DLD1 (cell line): ENCODE measurements around the gene FHOD1.

Source experiments
- in situ Hi-C: cut with HindIII; loops from 2 replicates; pipeline ENCODE4 v1.10.0; 2017; ENCODE audit warnings: low sequenced_read_pairs

The FHOD1 gene

DNA sequence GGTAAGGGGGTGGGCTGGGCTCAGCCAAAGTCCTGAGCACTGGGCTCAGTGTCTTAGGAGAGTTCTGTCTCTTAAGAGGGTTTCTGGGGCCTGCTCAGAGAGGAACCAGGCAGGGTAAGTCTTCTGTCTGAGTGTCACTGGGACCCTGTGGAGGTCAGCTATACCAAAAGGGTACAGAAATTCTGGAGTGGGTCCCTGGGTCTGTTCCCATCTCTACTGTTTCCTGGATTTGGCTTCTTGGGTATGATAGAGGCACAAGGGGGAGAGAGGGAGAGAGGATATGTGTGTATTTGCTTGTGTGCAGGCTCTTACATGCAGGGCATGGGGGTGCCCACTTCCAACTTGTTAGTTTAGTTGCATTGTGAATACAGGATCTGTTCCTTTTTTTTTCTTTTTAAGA is 53.7 kb downstream of the FHOD1 start:
- in situ Hi-C loops, result no loop called here

DNA sequence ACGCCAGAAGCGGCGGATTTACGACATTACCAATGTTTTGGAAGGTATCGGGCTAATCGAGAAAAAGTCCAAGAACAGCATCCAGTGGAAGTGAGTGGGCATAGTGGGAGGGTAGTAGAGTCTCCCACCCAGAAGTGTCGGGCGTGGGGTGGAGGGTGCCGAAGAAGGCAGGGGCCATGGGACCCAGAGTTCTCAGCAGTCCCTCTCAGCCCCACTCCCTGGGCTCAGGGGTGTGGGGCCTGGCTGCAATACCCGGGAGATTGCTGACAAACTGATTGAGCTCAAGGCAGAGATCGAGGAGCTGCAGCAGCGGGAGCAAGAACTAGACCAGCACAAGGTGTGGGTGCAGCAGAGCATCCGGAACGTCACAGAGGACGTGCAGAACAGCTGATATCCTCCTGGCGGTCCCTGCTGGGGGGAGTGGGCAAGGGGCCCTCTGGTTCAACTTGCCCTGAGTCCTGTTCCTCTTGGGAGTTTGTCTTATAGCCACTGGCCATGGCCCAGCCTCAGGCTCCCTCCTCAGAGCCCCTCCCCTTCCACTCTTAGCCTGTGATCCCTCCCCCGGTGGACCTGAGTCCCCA is 54.4 kb downstream of the FHOD1 start:
- in situ Hi-C loops, result no loop called here

DNA sequence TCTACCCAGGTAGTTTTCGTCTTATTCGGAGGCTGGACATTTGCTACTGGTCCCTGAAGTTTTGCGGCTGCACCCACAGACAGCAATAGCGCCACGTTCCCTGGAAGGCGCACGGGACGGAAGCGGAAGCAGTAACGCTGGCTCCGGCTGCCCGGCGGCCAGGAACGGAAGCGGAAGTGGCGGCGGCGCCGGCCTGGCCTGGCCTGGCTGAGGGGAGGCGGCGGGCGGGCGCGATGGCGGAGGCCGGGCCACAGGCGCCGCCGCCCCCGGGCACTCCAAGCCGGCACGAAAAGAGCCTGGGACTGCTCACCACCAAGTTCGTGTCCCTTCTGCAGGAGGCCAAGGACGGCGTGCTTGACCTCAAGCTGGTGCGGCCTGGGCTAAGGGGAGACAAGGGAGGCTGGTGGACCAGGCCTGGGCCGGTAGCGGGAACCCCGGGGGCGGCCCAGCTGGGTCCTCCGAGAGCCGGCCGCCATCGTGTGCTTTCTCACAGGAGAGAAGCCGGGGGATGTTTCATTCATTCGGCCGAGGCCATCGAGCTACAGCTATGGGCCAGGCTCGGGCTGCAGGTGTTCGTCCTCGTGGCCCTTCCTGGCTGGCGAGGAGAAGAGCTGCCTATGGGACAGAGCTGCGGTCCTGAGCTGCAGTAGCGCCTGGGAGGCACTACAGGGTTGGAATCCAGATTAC is 55.1 kb downstream of the FHOD1 start, which contains the start of gene E2F4:
TSS of gene E2F4 (plus strand) at position 161 of the 687 bp plus-strand sequence. CDS start at position 234, 73 bp downstream.
- in situ Hi-C loops, result no loop called here

DNA sequence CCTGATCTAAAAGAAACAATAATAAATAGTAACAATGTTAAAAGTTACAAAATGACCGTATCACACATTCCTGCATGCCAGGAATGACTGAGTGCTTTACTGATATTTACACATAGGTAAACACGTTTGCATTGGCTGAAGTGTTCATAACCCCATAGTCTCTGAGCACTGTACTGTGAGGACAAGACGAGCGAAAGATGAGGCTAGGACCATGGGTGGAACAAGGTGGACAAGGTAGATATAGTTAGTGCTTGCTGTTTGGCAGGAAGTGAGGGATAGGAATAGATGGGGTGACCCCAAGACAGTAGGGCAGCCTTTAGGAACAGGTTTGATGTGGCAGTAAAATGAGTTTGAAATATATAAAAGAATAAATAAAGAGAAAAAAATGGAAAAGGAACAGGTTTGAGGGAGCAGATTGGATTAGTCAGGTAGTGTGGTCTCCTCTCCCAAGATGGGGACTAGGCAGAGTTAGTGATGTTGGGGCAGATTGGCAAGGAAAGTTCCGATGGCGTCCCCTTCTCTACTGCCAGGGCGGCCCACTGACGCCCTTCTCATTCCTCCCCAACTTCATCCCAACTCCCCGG is 55.8 kb downstream of the FHOD1 start:
- in situ Hi-C loops, result no loop called here

DNA sequence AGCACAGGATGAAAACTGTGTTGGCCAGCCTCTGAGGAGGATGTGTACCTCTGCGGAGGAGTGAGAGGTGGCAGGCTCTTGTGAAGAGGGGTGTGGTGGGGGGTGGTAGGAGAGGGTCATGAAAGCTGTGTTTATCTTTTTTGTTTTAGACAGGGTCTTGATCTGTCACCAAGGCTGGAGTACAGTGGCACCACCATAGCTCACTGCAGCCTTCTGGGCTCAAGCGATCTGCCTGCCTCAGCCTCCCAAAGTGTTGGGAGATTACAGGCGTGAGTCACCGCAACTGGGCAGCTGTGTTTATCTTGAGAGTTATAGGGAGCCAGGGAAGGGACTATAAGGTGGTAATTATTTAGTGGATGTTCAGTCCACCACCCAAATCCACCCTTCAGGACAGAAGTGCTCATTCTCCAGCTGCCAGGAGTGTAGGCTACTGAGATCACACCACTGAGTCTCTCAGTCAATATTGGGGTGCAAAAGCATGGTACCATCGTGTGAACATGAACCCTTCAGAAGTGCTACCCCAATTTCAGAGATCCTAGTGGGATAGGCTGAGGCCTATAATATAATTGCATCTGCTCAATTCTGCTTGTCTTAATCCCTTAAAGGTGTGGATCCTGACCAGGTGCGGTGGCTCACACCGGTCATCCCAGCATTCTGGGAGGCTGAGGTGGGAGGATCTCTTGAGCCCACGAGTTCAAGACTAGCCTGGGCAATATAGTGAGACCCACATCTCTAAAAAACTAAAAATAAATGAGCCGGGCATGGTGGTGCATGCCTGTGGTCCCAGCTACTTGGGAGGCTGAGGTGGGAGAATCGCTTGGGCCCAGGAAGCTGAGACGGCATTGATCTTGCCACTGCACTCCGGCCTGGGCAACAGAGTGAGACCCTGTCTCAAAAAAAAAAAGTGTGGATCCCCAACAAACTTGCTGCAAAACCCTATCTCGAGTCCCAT is 56.6 kb downstream of the FHOD1 start:
- in situ Hi-C loops, result no loop called here

DNA sequence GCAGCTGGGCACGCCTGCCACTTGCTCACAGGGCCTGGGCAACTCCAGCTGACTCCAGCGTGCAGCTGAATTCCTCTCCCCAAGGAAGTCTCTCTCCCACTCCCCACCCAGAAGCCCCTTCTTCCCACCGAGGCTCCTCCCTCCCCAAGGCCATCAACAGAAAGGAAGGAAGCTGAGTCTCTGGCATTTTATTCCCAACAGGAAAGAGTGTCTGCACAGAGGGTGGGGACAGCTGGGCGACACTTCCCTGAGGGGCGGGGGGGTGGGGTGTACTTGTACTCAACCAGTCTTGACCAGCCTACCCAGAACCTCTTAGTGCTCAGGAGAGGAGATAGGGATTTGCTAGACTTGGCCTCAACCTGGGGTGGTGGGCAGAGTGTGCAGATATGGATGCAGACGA is 57.2 kb downstream of the FHOD1 start, which contains the start of gene EXOC3L1:
TSS of gene EXOC3L1 (minus strand) at position 96 of the 400 bp plus-strand sequence. CDS start 460 bp downstream, outside the sequence.
- in situ Hi-C loops, result no loop called here

DNA sequence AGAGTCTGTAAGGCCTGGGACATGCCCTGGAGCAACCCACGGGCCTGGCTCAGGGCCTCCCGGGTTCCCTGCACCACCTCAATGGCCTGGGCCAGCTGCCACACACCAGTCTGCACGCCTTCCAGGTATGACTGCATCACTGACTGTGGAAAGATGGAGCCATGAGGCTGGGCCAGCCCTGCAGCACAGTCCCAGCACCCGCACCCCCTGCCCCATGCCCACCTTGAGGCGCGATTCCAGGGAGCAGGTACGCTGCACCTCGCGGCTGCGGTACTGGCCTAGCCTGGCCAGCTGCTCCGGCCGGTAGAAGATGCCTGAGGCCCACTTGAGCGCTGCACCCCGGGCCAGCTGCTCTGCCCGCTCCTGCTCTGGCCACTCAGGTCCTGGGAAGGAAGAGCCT is 58.5 kb downstream of the FHOD1 start:
- in situ Hi-C loops, result no loop called here

DNA sequence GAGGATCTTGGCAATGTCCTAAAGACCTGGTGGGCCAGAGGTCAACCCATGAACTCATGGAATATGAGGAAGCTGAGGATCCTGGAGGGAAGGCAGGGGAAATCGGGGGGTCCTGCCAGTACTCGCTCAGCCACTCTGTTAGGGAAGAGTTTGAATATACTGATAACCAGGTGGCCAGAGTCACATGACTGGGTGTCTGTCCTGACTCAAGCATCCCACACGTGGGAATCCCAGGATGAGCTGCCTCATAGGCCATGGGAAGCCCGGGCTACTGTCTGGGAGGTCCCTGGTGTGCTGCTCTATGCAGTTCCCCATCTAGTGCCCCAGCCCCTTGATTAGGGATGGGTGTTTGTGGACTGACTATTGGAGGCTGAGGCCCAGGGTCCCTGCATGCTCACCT is 59.0 kb downstream of the FHOD1 start:
- in situ Hi-C loops, result no loop called here

DNA sequence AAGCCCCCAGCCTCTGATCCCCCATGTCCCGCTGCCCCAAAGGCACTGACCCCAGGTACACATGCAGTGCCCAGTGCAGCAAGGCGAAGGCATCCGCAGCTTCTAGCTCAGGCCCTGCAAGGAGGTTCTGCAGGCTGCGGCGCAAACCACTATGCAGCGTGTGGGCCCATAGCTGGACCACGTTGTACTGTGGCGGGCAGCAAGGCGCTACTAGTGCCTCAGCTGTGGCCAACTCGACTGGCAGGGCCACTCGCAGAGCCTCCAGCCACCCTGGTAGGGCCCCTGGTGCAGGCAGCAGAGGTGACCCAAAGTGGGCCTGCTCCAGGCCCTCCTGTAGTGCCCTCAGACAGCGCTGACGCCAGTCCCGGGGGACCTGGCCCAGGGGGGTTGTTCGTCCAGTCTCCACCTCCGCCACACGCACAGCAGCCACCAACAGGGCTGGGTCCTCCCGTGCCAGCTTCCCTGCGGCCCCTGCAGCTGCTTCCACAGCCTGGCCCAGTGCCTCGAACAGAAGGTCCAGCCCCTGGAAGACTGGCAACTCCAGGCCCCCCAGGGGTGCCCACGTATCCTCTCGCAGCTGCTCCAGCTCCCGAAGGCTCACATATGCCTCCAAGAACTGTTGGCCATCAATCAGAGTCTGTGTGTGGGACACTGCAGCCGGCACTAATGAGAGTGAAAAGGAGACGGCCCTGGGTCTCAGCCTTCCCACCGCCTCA is 59.9 kb downstream of the FHOD1 start:
- in situ Hi-C loops, result no loop called here

DNA sequence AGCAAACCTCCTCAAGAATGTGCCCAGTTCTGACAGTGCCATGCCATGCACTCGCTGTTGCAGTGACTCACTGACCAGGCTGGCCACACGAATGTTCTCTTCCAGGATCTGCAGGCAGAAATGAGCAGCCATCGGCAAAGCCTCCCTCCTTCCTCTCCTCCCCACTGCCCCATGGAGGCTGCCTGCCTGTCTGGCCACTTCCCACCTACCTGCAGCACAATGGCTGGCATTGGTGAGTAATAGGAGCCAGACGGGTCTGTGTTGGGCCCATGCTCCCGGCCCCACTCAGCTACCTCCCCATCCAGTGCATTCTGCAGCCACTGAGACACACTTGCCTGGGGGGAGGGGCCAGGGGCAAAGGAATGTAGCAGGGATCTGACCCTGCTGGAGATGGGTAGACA is 60.7 kb downstream of the FHOD1 start:
- in situ Hi-C loops, result no loop called here

DNA sequence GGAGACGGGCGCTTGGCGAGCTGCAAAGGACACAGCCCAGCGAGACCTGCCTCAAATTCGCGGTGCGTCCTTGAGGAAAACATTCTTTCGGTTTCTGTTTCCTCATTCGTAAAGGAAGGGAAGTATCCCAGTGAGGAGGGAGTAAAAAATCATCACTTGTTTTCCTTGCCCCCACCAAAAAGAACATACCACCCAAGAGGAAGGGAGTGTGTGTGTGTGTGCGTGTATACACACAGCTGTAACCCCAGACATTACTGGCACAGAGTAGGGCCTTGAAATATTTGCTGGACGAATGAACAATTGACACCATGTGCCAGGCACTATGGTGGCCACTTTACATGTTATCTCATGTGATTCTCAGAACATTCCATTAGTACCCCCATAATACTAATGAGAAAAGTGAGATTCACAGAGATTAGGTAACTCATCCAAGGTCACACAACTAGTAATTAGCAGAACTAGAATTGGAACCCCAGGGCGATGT is 61.6 kb downstream of the FHOD1 start:
- in situ Hi-C loops, result no loop called here

DNA sequence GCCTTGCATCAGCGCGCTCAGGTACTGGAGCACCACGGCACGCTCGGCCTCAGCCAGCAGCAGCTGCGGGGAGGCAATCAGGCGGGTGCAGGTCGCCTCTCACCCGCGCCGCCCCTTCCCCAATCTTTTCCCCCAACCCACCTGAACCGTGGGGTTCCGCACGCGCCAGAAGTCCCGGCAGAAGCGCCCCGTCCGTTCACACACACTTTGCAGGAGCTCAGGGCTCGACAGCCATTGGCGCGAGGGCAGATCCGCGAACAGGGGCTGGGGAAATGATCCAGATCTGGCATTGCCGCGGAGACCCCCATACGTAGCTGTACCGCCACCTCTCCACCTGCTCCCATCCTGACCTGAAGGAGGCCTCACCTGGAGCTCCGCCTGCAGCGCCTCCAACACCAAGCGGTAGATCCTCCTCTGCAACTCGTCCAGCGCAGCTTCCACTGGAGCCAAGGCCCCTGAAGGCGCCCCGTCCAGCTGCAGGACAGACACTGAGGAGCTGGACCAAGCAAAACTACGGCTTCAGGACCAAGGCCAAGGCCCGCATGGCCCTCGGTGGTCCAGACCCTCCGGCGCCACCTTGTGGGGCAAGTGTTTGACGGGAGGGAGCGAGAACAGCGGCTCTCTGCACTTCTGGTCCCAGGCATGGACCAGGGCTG is 62.2 kb downstream of the FHOD1 start:
- in situ Hi-C loops, result no loop called here

DNA sequence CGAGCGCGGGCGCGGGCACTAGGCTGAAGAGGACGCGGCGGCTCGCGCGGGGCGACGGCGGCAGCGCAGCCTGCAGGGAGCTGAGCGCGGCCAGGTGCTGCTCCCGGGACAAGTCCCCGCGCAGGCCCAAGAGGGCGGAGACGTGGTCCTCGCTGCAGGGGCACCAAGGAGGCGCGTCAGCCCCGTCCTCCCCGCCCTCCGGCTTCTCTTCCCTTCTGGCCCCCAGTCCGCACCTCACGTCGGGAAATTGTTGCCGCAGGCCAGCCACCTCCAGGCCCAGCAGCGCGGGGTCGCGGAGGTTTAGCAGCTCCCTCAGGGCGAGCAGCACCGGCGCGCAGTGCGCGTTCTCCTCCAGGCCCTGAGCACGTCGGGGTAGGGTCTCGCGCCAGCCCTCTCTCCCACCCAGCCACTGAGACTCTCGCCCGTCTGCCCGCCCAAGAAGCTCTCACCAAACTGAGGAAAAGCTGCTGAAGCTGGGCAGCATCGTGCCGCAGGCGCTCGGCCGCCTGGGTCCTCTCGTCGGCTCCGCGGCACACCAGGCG is 62.8 kb downstream of the FHOD1 start:
- in situ Hi-C loops, result no loop called here

DNA sequence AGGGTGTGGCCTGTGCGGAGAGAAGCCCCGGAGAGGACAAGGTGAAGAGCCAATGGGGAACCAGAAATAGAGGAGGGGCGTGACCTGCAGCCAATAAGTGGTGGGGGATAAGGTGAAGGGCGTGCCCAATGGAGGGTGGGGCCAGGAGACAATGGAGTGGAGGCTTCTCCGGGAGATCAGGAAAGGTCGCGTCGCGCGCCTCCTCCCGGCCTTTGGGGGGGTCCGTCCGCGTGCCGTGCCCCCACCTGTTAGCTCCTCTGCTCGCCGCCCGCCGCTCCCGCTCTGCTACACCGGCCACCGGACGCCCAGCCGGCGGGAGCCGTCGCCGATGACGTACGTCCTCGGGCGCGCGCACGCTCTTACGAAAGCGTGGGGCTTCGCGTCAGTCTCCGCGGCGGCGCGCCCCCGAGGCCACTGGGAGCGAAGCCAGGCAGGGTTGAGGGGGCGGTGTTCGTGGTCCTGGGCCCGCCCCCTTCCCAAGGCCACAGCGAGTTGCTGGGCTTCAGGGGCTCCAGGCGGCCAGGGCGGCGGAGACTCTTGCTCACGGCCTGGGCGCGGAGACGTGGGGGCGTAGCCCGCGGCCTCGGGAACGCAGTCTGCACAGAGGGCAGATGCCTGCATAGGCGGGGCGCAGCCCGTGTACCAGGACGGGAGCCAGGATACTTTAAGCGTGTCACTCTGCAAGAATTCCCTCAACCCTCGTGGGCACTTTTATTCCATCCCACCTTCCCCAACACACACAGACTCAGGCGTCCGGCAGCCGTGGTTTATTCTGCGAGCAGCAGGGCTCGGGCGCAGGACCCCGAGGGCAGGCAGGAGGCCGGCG is 63.4 kb downstream of the FHOD1 start, which contains the start of gene MATCAP1:
TSS of gene MATCAP1 (minus strand) at position 337 of the 826 bp plus-strand sequence. CDS start 3,353 bp downstream, outside the sequence.
- in situ Hi-C loops, result no loop called here

DNA sequence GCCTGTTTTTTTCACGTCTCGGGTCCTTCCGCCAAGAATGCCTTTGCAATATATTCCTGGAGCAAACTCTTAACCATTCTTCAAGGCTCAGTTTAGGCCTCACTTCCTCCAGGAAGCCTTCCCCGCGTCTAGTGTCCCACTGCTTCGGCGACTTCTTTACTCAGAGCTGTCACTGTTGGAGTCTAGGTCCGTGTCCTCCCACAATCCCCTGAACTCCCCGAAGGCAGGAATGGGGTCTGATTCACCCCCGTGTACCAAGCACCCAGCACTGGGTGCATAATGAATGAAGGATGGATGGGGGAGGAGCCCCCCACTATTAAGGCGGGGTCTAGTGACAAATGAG is 64.0 kb downstream of the FHOD1 start:
- in situ Hi-C loops, result no loop called here

DNA sequence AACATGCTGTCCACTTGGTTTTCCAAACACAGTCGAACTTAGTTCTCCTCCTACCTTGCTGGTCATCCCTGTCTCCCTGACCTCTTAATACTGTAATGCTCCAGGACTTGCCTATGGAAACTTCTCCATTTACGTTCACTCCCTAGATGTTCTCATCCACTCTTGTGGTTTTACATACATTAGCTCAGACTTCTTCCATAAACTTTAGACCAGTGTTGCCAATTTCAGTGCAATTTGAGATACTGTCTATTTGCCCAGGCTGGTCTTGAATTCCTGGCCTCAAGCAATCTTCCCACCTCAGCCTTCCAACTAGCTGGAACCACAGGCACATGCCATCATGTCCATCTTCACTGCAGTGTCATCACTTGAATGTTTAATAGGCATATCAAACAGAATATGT is 65.0 kb downstream of the FHOD1 start:
- in situ Hi-C loops, result no loop called here

DNA sequence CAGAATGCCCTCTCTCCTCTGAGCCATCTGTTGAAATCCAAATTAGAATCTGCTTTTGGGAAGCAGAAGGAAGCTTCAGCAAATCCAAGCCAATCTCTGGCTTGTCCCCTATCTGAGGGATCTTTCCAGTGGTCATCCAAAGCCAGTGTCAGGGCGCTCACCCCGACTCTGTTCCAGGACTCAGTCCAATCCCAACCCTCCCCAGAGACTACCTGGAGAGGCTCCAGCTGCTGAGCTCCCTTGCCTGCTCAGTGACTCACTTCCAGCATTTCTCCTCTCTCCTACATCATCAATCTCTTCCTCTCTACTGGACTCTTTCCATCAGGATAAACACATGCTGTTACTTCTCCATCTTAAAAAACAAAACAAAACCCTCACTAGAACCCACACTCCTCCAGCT is 65.9 kb downstream of the FHOD1 start:
- in situ Hi-C loops, result no loop called here

DNA sequence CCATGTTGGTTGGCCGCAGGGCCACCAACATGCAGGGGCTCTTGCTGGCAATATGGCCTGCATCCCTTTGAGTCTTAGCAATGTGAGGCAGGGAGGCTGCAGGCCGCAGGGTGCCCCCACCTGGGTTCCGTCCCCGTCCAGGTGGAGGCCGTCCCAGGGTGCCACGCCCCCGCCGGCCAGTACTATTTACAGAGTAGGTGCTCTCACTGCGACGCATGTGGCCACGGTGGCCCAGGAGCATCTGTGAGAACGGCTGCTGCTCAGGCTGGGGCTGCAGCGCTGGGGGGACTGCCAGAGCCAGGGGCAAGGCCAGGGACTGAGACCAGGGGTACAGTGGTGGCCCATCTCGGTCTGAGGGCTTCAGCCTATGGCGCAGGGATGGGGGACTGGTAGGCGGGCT is 67.1 kb downstream of the FHOD1 start:
- in situ Hi-C loops, result no loop called here
